Nephron (organoid): ENCODE measurements around the gene SH3RF2.

ENCODE experiments used
- H3K27ac Mint-ChIP-seq, 3 experiments: 2 replicates each; pipeline ENCODE4 v1.8.0; 2020; ENCODE audit warnings: mixed read lengths in 3 of 3, mild to moderate bottlenecking in 2 of 3, moderate library complexity in 1 of 3
- H3K27me3 Mint-ChIP-seq: 2 replicates; pipeline ENCODE4 v1.8.0; 2021; ENCODE audit warnings: low read depth, mild to moderate bottlenecking, moderate library complexity, mixed read lengths
- H3K36me3 Mint-ChIP-seq: 2 replicates; pipeline ENCODE4 v1.8.0; 2020; ENCODE audit warnings: low read depth, mixed read lengths
- H3K4me1 Mint-ChIP-seq: 2 replicates; pipeline ENCODE4 v1.8.0; 2020; ENCODE audit warnings: mixed read lengths
- H3K4me3 Mint-ChIP-seq, 3 experiments: 2 replicates each; pipeline ENCODE4 v1.8.0; 2020; ENCODE audit warnings: mild to moderate bottlenecking in 3 of 3, mixed read lengths in 3 of 3, moderate library complexity in 2 of 3
- H3K9me3 Mint-ChIP-seq: 2 replicates; pipeline ENCODE4 v1.8.0; 2020; ENCODE audit warnings: mixed read lengths
- CTCF ChIP-seq, 3 experiments: fragments of 200-600 bp; sonication (generic); IDR thresholded peaks; one replicate each; pipeline ENCODE4 v1.5.0; 2021; ENCODE audit warnings: antibody characterized with exemption in 3 of 3; ENCODE audit not compliant: unreplicated experiment in 3 of 3

The SH3RF2 gene

GRCh38 chr5:146068977-146069779 lies 132.8 kb downstream of the SH3RF2 start:
- H3K27ac Mint-ChIP-seq: peak overlapping the region in 2 of 3 experiments; percentile 2 to 17
- no peaks in the 10 kb centered on the region for H3K9me3 Mint-ChIP-seq
- no peaks in the 10 kb centered on the region for H3K36me3 Mint-ChIP-seq
- TF ChIP-seq CTCF (IDR thresholded peaks at IDR 0.05; ENCODE audit: unreplicated experiment in 3 of 3): no peak
- peaks cover 42% of the 10 kb centered on the region for H3K4me1 Mint-ChIP-seq
- peaks cover 34% of the 10 kb centered on the region for H3K27me3 Mint-ChIP-seq
- no peak overlapping the region for H3K4me3 Mint-ChIP-seq

GRCh38 chr5:146069780-146070099 lies 133.4 kb downstream of the SH3RF2 start:
- Mint-ChIP-seq H3K4me1 (peaks cover 42% of the 10 kb centered on the region), H3K36me3 (no peaks in the 10 kb centered on the region), H3K27me3 (peaks cover 35% of the 10 kb centered on the region), H3K27ac (peak overlapping the region in 2 of 3 experiments; percentile 6 to 22), H3K9me3 (no peaks in the 10 kb centered on the region), H3K4me3 (no peak overlapping the region)
- no peak for TF ChIP-seq CTCF (IDR thresholded peaks at IDR 0.05; ENCODE audit: unreplicated experiment in 3 of 3)

GRCh38 chr5:146070746-146071145 lies 134.4 kb downstream of the SH3RF2 start:
- no peak for TF ChIP-seq CTCF (IDR thresholded peaks at IDR 0.05; ENCODE audit: unreplicated experiment in 3 of 3)
- no peaks in the 10 kb centered on the region for H3K9me3 Mint-ChIP-seq
- no peaks in the 10 kb centered on the region for H3K36me3 Mint-ChIP-seq
- H3K27me3 Mint-ChIP-seq: peaks cover 32% of the 10 kb centered on the region
- peaks cover 42% of the 10 kb centered on the region for H3K4me1 Mint-ChIP-seq
- peak overlapping the region in 1 of 3 experiments; percentile 44 for H3K27ac Mint-ChIP-seq
- H3K4me3 Mint-ChIP-seq: no peak overlapping the region

- Mint-ChIP-seq H3K27me3 (peaks cover 32% of the 10 kb centered on the region), H3K36me3 (no peaks in the 10 kb centered on the region), H3K27ac (peak overlapping the region in 2 of 3 experiments; percentile 31 to 44), H3K4me1 (peaks cover 45% of the 10 kb centered on the region), H3K4me3 (no peak overlapping the region), H3K9me3 (no peaks in the 10 kb centered on the region)
- no peak for TF ChIP-seq CTCF (IDR thresholded peaks at IDR 0.05; ENCODE audit: unreplicated experiment in 3 of 3)
These were observed 134.8 kb downstream of the SH3RF2 start for GRCh38 chr5:146071171-146071570.

- Mint-ChIP-seq H3K9me3 (no peaks in the 10 kb centered on the region), H3K4me3 (no peak overlapping the region), H3K27me3 (peaks cover 42% of the 10 kb centered on the region), H3K4me1 (peaks cover 56% of the 10 kb centered on the region), H3K36me3 (no peaks in the 10 kb centered on the region), H3K27ac (no peak overlapping the region)
- TF ChIP-seq CTCF (IDR thresholded peaks at IDR 0.05; ENCODE audit: unreplicated experiment in 3 of 3): no peak
These were observed 136.2 kb downstream of the SH3RF2 start for GRCh38 chr5:146072595-146072994.
